AG09309 (cell line): Measurements from ENCODE around the gene ASCL2.

Experiments
- DNase-seq: peaks from one replicate; pipeline ENCODE4 v3.0.0-alpha.2; 2010; ENCODE audit warnings: low read depth
- H3K4me3 ChIP-seq: 2 replicates; pipeline ENCODE4 v1.5.1; 2011; ENCODE audit warnings: mild to moderate bottlenecking, low read depth, low read length, moderate library complexity; ENCODE audit not compliant: control insufficient read depth
- CTCF ChIP-seq: IDR thresholded peaks from 2 replicates; pipeline ENCODE4 v1.5.1; 2011; ENCODE audit warnings: mild to moderate bottlenecking, low read depth, low read length, inconsistent platforms; ENCODE audit not compliant: insufficient read depth, control insufficient read depth; ENCODE audit errors: missing control alignments

ASCL2 gene

GRCh38 chr11:2271327-2272227 is 1.2 kb upstream of the ASCL2 start:
- no peak overlapping the region for H3K4me3 ChIP-seq
- no peak for DNase-seq
- TF ChIP-seq CTCF: no peak

- TF ChIP-seq CTCF: no peak
- H3K4me3 ChIP-seq: no peak overlapping the region
- DNase-seq: no peak
Observed at GRCh38 chr11:2271077-2271326, 614 bp upstream of the ASCL2 start.

GRCh38 chr11:2269601-2270321 is 627 bp downstream of the ASCL2 start:
- H3K4me3 ChIP-seq: no peak overlapping the region
- no peak for DNase-seq
- TF ChIP-seq CTCF: no peak

- DNase-seq: no peak
- H3K4me3 ChIP-seq: peak overlapping the region; percentile 23
- TF ChIP-seq CTCF: no peak
Observed at GRCh38 chr11:2268729-2269600, 1.4 kb downstream of the ASCL2 start.

GRCh38 chr11:2267851-2268728 is 2.3 kb downstream of the ASCL2 start:
- TF ChIP-seq CTCF: no peak
- no peak overlapping the region for H3K4me3 ChIP-seq
- no peak for DNase-seq
